Measurements from ENCODE around the gene ADM5. TPM values are rescaled to one million over a fixed set of nuclear protein-coding genes. Genes with fewer than 3 reads are reported as not detected.

Gene ADM5
- total and polyA plus RNA-seq, 7 donors, result 0.38 to 1.5 (median 0.58) TPM

DNA sequence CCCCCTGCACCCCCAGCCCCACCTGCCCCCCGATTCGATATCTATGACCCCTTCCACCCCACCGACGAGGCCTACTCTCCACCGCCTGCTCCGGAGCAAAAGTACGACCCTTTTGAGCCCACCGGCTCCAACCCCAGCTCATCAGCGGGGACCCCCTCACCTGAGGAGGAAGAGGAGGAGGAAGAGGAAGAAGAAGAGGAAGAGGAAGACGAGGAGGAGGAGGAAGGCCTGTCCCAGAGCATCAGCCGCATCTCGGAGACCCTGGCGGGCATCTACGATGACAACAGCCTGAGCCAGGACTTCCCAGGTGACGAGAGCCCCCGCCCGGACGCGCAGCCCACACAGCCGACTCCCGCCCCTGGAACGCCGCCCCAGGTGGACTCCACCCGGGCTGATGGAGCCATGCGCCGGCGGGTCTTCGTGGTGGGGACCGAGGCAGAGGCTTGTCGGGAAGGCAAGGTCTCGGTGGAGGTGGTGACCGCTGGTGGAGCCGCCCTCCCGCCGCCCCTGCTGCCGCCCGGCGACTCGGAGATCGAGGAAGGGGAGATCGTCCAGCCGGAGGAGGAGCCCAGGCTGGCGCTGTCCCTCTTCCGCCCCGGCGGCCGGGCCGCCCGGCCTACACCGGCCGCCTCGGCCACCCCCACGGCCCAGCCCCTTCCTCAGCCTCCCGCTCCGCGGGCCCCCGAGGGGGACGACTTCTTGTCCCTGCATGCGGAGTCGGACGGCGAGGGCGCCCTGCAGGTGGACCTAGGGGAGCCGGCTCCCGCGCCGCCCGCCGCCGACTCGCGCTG is 38.2 kb upstream of the ADM5 start:
- DNase-seq (no peak), ATAC-seq (no peak)
- Histone ChIP-seq H3K9me3 (no peaks in the 10 kb centered on the region), H3K27ac (no peak overlapping the region), H3K4me1 (no peaks in the 10 kb centered on the region), H3K27me3 (ENCODE audit: insufficient read depth in 3 of 3, low read length in 2 of 3) (no peaks in the 10 kb centered on the region), H3K4me3 (no peak overlapping the region), H3K36me3 (ENCODE audit: insufficient read depth in 1 of 2, low read depth in 1 of 2) (peaks cover 4 to 90% of the 10 kb centered on the region in 2 donors)
- intact Hi-C loops (cut with DNase I), result no loop called here
- WGBS, 3 donors, result 94 to 97% (median 96%) methylated on average over 48 to 72 of the region's 72 CpGs
- TF ChIP-seq, protein P1, sequence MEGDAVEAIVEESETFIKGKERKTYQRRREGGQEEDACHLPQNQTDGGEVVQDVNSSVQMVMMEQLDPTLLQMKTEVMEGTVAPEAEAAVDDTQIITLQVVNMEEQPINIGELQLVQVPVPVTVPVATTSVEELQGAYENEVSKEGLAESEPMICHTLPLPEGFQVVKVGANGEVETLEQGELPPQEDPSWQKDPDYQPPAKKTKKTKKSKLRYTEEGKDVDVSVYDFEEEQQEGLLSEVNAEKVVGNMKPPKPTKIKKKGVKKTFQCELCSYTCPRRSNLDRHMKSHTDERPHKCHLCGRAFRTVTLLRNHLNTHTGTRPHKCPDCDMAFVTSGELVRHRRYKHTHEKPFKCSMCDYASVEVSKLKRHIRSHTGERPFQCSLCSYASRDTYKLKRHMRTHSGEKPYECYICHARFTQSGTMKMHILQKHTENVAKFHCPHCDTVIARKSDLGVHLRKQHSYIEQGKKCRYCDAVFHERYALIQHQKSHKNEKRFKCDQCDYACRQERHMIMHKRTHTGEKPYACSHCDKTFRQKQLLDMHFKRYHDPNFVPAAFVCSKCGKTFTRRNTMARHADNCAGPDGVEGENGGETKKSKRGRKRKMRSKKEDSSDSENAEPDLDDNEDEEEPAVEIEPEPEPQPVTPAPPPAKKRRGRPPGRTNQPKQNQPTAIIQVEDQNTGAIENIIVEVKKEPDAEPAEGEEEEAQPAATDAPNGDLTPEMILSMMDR (IDR thresholded peaks at IDR 0.05), result no peak

DNA sequence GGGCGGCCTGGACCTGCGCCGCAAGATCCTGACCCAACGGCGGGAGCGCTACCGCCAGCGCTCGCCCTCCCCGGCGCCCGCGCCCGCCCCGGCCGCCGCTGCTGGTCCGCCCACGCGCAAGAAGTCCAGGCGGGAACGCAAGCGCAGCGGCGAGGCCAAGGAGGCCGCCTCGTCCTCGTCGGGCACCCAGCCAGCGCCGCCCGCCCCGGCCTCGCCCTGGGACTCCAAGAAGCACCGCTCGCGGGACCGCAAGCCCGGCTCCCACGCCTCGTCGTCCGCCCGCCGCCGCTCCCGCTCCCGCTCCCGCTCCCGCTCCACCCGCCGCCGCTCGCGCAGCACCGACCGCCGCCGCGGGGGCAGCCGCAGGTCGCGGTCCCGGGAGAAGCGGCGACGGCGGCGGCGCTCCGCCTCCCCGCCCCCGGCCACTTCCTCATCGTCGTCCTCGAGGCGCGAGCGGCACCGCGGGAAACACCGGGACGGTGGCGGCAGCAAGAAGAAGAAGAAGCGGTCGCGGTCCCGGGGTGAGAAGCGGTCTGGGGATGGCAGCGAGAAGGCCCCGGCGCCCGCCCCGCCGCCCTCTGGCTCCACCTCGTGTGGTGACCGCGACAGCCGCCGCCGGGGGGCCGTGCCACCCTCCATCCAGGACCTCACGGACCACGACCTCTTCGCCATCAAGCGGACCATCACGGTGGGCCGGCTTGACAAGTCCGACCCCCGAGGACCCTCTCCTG is 37.4 kb upstream of the ADM5 start:
- ATAC-seq (no peak), DNase-seq (no peak)
- intact Hi-C loops (cut with DNase I), result no loop called here
- WGBS, 3 donors, result 96 to 97% (median 96%) methylated on average over 84 to 110 of the region's 110 CpGs
- TF ChIP-seq, protein P1 (IDR thresholded peaks at IDR 0.05), result no peak
- Histone ChIP-seq H3K9me3 (no peaks in the 10 kb centered on the region), H3K27ac (no peak overlapping the region), H3K4me1 (no peaks in the 10 kb centered on the region), H3K27me3 (ENCODE audit: insufficient read depth in 3 of 3, low read length in 2 of 3) (no peaks in the 10 kb centered on the region), H3K36me3 (ENCODE audit: insufficient read depth in 1 of 2, low read depth in 1 of 2) (peaks cover 4 to 90% of the 10 kb centered on the region in 2 donors), H3K4me3 (no peak overlapping the region)

DNA sequence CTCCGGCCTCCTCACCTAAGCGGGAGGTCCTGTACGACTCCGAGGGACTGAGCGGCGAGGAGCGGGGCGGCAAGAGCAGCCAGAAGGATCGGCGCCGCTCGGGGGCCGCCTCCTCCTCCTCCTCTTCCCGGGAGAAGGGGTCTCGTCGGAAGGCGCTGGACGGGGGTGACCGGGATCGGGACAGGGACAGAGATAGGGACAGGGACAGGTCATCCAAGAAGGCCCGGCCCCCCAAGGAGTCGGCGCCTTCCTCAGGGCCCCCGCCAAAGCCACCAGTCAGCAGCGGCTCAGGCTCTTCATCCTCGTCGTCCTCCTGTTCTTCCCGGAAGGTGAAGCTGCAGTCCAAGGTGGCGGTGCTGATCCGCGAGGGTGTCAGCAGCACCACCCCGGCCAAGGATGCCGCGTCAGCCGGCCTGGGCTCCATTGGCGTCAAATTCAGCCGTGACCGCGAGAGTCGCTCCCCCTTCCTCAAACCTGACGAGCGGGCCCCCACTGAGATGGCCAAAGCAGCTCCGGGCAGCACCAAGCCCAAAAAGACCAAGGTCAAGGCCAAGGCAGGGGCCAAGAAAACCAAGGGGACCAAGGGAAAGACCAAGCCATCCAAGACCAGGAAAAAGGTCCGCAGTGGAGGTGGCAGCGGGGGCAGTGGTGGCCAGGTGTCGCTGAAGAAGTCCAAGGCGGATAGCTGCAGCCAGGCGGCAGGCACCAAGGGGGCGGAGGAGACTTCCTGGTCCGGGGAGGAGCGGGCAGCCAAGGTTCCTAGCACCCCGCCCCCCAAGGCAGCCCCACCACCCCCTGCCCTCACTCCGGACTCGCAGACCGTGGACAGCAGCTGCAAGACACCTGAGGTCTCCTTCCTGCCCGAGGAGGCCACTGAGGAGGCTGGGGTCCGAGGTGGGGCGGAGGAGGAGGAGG is 36.6 kb upstream of the ADM5 start:
- Histone ChIP-seq H3K4me3 (no peak overlapping the region), H3K4me1 (no peaks in the 10 kb centered on the region), H3K27ac (no peak overlapping the region), H3K27me3 (ENCODE audit: insufficient read depth in 3 of 3, low read length in 2 of 3) (no peaks in the 10 kb centered on the region), H3K9me3 (no peaks in the 10 kb centered on the region), H3K36me3 (ENCODE audit: insufficient read depth in 1 of 2, low read depth in 1 of 2) (peaks cover 9 to 90% of the 10 kb centered on the region in 2 donors)
- WGBS, 3 donors, result 92 to 93% (median 92%) methylated on average over 51 to 58 of the region's 58 CpGs
- DNase-seq, result no peak
- TF ChIP-seq, protein P1 (IDR thresholded peaks at IDR 0.05), result no peak
- intact Hi-C loops (cut with DNase I), result no loop called here
- no peak for ATAC-seq

DNA sequence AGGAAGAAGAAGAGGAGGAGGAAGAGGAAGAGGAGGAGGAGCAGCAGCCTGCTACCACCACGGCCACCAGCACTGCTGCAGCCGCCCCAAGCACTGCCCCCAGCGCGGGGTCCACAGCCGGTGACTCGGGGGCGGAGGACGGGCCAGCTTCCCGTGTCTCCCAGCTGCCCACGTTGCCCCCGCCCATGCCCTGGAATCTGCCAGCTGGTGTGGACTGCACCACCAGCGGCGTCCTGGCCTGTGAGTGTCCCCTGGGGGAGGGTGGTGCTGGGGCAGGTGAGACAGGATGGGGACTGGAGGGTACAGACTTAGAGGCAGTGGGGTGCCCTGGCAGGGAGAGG is 36.0 kb upstream of the ADM5 start:
- H3K4me1 ChIP-seq, result no peaks in the 10 kb centered on the region
- DNase-seq, result no peak
- TF ChIP-seq, protein P1 (IDR thresholded peaks at IDR 0.05), result no peak
- WGBS, 3 donors, result 72 to 76% (median 75%) methylated on average over 13 of the region's 13 CpGs
- peak in 1 of 4 donors; percentile 8 for ATAC-seq
- no peak overlapping the region for H3K27ac ChIP-seq
- no peak overlapping the region for H3K4me3 ChIP-seq
- intact Hi-C loops (cut with DNase I), result no loop called here
- no peaks in the 10 kb centered on the region for H3K9me3 ChIP-seq
- peaks cover 9 to 90% of the 10 kb centered on the region in 2 donors for H3K36me3 ChIP-seq (ENCODE audit: insufficient read depth in 1 of 2, low read depth in 1 of 2)
- H3K27me3 ChIP-seq (ENCODE audit: insufficient read depth in 3 of 3, low read length in 2 of 3), result no peaks in the 10 kb centered on the region

Measured in psoas muscle (tissue), 8 donors.